Uterus (tissue), 4 donors: Measurements from ENCODE around the gene TAS1R2. TPM values are rescaled to one million over a fixed set of nuclear protein-coding genes. Genes with fewer than 3 reads are reported as not detected.

ENCODE experiments used
- DNase-seq, 2 donors: peaks; one replicate each; pipeline ENCODE4 v3.0.0-alpha.2; 2019 to 2020
- H3K27ac ChIP-seq, 2 donors: fragments of 200-600 bp; sonication (generic); 1 replicate in 1 of 2; 2 replicates in 1 of 2; pipeline ENCODE4 v1.5.1; 2016 to 2018
- H3K27me3 ChIP-seq, 2 donors: fragments of 200-600 bp; sonication (generic); one replicate each; pipeline ENCODE4 v1.5.1; 2018 to 2019; ENCODE audit warnings: control low read depth in 1 of 2
- H3K36me3 ChIP-seq, 2 donors: fragments of 200-600 bp; sonication (generic); one replicate each; pipeline ENCODE4 v1.5.1; 2019; ENCODE audit warnings: control low read depth in 1 of 2
- H3K4me1 ChIP-seq, 2 donors: fragments of 200-600 bp; sonication (generic); one replicate each; pipeline ENCODE4 v1.5.1; 2018 to 2019; ENCODE audit warnings: control low read depth in 1 of 2
- H3K4me3 ChIP-seq, 2 donors: fragments of 200-600 bp; sonication (generic); 1 replicate in 1 of 2; 2 replicates in 1 of 2; pipeline ENCODE4 v1.5.1; 2018 to 2019; ENCODE audit warnings: mild to moderate bottlenecking in 1 of 2
- H3K9me3 ChIP-seq, 2 donors: fragments of 200-600 bp; sonication (generic); one replicate each; pipeline ENCODE4 v1.5.1; 2019; ENCODE audit warnings: control low read depth in 1 of 2
- POLR2A ChIP-seq, 2 donors: fragments of 450-650 bp; IDR thresholded peaks; one replicate each; pipeline ENCODE4 v1.6.1; 2016; ENCODE audit warnings: antibody characterized with exemption in 2 of 2, mild to moderate bottlenecking in 1 of 2, moderate library complexity in 1 of 2
- intact Hi-C: fragments of 100-400 bp; cut with DNase I; formaldehyde crosslinking; loops from one replicate; pipeline ENCODE4 v1.15.1; 2023; ENCODE audit warnings: low total_unique reads
- total RNA-seq, 4 donors: library from RNA; depleted of rRNA in 3 of 4; stranded (reverse); fragments of >200 nt in 3 of 4; gene quantifications; one replicate each; pipeline versions ENCODE4 v1.1.0 to v1.2.4, GENCODE V29; 2014 to 2023
- TF ChIP-seq, protein P1 (sequence below), 4 experiments: fragments of 200-600 bp in 2 of 4; fragments of 450-650 bp in 2 of 4; sonication (generic) in 2 of 4; IDR thresholded peaks; one replicate each; pipeline ENCODE4 v1.5.1; 2016 to 2019; ENCODE audit warnings: antibody characterized with exemption in 4 of 4, mild to moderate bottlenecking in 2 of 4, moderate library complexity in 1 of 4
- donor health status: DM: yes; HTN: yes; CAD: no.

The TAS1R2 gene
- total RNA-seq, 4 donors from 2014 or later = 0.27 TPM; not detected in 3

DNA sequence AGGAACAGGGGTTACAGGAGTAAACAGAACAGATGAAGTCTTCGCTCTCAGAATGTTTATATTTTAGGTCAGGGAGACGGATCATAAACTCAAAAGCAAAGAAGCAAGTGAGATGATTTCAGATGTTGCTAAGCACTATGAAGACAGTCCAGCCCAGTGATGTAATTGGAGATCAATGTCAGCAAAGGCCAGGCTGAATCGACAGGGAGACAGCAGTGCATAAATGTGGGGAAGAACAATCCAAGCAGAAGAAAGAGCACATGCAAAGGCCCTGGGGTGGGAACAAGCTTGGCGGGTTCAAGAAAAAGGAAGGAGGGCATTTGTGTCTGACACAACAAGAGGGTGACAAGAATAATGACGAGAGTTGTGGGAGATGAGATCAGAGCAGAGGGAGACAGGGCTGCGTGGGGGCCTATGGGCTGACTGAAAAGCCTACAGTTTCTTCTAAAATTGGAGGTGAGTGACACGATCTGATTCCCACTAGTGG lies 47.0 kb downstream of the TAS1R2 start:
- no peak for TF ChIP-seq POLR2A (IDR thresholded peaks at IDR 0.05)
- TF ChIP-seq, protein P1, sequence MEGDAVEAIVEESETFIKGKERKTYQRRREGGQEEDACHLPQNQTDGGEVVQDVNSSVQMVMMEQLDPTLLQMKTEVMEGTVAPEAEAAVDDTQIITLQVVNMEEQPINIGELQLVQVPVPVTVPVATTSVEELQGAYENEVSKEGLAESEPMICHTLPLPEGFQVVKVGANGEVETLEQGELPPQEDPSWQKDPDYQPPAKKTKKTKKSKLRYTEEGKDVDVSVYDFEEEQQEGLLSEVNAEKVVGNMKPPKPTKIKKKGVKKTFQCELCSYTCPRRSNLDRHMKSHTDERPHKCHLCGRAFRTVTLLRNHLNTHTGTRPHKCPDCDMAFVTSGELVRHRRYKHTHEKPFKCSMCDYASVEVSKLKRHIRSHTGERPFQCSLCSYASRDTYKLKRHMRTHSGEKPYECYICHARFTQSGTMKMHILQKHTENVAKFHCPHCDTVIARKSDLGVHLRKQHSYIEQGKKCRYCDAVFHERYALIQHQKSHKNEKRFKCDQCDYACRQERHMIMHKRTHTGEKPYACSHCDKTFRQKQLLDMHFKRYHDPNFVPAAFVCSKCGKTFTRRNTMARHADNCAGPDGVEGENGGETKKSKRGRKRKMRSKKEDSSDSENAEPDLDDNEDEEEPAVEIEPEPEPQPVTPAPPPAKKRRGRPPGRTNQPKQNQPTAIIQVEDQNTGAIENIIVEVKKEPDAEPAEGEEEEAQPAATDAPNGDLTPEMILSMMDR (IDR thresholded peaks at IDR 0.05) = no peak
- intact Hi-C loops = no loop called here
- DNase-seq = no peak

DNA sequence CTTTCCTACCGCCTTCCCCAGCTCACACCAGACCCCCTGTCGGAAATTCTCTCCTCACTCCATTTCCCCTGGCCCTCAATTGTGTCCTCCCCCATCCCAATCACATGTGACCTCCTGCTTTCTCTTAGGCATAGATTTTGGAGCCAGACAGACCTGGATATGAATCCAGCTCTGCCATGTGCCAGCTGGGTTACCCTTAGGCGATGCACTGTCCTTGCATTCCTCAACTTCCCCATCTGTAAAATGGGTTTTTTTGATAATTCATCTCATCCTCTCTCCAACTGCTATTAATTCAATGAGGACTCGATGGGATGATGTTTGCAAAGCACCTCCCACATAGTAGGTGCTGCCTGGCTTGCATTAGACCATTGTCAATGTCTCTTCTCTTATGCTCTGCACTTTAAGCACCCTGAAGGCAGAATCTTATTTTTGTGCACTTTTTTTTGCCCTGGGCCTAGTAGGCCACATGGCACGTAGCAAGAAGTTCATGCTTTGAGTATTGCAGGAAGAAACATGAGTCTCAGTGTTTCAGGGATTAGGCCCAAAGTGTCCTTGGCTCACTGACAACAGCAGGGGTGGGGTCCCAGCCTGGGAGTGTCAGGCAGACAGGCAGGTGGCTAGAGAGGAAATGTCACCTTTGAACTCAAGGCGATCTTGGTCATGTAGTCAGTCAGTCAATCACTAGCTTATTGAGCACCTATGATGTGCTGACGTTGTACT lies 47.6 kb downstream of the TAS1R2 start:
- no peak for TF ChIP-seq POLR2A (IDR thresholded peaks at IDR 0.05)
- TF ChIP-seq, protein P1 (IDR thresholded peaks at IDR 0.05) = no peak
- no peaks in the 10 kb centered on the region for H3K27me3 ChIP-seq
- no peaks in the 10 kb centered on the region for H3K9me3 ChIP-seq
- DNase-seq = no peak
- no peaks in the 10 kb centered on the region for H3K4me1 ChIP-seq
- H3K27ac ChIP-seq = no peak overlapping the region
- no peaks in the 10 kb centered on the region for H3K36me3 ChIP-seq
- H3K4me3 ChIP-seq = no peak overlapping the region
- intact Hi-C loops = no loop called here

More for the DNA sequence above, 47.0 kb downstream of the TAS1R2 start:
- Histone ChIP-seq H3K36me3 (no peaks in the 10 kb centered on the region), H3K4me3 (no peak overlapping the region), H3K27ac (no peak overlapping the region), H3K9me3 (no peaks in the 10 kb centered on the region), H3K4me1 (no peaks in the 10 kb centered on the region), H3K27me3 (no peaks in the 10 kb centered on the region)

DNA sequence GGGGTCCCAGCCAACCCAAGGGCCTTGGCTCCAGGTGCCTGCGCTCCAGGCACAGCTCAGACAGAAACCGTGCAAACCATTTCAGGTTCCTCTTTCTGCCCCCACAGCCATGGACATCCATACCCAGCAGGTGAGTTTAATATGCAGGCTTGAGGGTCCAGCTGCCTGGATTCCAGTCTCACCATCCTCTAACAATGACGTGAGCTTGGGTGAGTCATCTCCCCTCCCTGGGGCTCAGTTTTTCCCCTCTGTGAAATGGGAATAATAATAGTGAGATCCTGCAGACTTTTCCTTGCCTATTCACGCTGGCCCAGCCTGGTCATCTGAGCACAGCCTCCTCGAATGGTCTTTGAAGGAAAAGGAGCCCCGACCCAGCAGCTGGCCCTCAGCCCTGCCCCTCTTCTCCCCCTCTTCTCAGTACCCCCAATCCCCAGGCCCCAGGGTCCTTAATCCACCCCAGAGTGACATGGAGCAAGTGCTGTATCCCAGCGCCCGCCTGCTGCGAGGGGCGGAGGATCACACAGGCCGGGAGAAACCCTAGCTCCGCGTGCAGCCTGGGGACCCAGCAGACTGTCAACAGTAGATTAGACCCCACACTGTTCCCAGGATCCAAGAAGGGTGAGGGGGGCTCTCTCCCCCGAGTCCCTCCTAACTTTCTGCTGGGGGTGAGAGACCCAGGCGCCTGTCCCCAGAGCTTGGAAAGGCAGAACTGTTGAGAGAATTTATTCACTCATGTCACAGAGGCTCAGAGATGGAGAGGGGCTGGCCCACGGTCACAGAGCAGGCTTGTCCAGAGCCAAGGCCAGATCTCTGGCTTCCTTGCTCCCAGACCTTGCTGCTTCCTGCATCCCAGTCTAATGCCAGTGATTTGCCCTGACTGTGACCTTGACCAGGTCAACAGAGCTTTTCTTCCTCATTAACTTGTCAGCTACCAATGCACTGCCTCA lies 49.2 kb downstream of the TAS1R2 start:
- intact Hi-C loops = no loop called here
- H3K9me3 ChIP-seq = no peaks in the 10 kb centered on the region
- no peaks in the 10 kb centered on the region for H3K36me3 ChIP-seq
- H3K4me3 ChIP-seq = no peak overlapping the region
- TF ChIP-seq, protein P1 (IDR thresholded peaks at IDR 0.05) = no peak
- no peak for TF ChIP-seq POLR2A (IDR thresholded peaks at IDR 0.05)
- no peaks in the 10 kb centered on the region for H3K27me3 ChIP-seq
- no peak overlapping the region for H3K27ac ChIP-seq
- no peaks in the 10 kb centered on the region for H3K4me1 ChIP-seq
- DNase-seq = no peak

- Histone ChIP-seq H3K36me3 (no peaks in the 10 kb centered on the region), H3K27ac (no peak overlapping the region), H3K9me3 (no peaks in the 10 kb centered on the region), H3K4me3 (no peak overlapping the region), H3K4me1 (no peaks in the 10 kb centered on the region), H3K27me3 (no peaks in the 10 kb centered on the region)
- TF ChIP-seq, protein P1 (IDR thresholded peaks at IDR 0.05) = no peak
- TF ChIP-seq POLR2A (IDR thresholded peaks at IDR 0.05) = no peak
- DNase-seq = no peak
- intact Hi-C loops = no loop called here
Measured at GRCh38 chr1:18808550-18808949, 50.9 kb downstream of the TAS1R2 start.
